ENCODE measurements around the gene ELN.

ELN gene

DNA sequence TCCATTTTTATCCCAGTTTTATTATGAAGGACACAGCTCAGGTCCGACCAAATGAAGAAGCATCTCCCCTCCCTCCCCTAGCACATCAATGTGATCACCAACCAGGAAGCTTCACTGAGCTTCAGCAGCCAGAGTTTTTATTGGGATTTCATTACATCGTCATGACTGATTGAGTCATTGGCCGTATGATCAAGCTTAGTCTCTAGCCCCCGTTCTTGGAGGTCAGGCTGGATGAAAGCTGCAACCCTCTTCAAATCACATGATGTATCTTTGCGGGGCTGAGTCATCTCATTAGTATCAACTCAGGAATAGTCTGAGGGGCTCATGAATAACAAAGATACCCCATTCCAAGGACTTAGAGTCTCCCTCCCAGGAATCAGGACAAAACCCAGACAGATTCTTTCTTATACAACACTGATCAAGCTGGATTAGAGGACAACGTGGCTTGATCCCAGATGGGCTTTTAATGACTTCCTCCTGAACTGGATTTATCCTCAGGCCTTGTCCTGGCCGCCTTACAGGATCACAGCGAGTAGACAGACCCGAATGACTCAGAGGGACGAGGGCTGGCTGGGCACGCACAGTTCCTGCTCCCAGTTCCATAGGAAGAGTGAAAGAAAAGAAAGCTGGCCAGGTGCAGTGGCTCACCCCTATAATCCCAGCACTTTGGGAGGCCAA, 70.1 kb downstream of the ELN start:
- DNase-seq = no peak

DNA sequence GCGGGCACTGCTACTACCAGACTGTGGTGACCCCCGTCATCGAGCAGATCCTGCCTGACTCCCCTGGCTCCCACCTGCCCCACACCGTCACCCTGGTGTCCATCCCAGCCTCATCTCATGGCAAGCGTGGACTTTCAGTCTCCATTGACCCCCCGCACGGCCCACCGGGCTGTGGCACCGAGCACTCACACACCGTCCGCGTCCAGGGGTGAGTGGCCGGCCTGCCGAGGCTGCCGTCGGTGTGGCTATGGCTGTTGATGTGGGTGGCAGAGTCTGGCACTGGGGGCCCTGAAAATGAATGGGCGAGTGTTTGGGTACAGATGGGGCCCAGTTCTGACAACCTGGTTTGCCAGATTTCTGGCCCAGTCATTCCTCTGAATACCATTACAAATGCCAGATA, 71.1 kb downstream of the ELN start:
- DNase-seq = no peak

DNA sequence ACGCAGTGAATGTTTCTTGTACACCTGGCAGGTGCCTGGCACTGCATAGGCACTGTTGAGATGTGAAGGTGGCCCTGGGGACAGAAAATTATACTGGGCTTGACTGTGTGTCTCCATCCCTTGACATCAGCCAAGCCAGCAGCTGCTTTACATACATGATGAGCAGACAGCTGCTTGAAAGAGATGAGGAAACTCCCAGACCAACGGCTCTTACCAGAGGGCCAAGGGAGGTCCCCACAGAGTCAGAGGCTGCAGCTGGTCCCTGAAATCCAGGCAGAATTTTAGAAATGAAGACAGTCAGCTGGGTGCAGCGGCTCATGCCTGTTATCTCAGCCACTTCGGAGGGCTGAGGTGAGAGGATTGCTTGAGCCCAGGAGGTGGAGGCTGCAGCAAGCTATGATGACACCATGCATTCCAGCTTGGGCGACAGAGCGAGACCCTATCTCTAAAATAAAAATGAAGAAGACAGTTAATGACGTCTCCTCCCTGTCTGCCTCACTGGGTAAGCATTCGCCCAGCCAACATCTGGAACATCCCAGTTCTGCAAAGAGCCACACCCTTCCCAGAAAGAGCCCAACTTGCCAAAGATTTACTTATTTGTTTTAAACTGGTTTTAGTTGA, 73.2 kb downstream of the ELN start:
- peak; percentile 61 for DNase-seq

DNA sequence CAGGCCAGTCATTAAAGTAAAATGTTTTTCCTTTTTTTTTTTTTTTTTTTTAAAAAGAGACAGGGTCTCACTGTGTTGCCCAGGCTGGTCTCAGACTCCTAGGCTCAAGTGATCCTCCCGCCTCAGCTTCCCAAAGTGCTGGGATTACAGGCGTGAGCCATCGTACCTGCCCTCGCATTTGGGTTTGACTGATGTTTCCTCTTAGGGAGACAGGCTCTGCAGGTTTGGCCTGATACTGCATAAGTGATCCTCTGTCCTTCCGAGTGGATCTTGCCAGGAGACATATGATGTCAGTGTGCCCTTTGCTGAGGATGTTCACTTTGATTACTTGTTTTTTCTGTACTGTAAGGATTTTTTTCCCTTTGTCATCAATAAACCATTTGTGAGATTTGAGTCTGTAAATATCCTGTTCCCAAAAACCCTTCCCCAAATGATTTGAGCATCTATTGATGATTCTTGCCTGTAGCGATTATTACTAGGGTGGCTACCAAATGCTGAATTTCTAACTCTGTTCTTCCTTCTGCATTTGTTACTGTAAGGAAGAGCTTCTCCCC, 75.3 kb downstream of the ELN start:
- no peak for DNase-seq

DNA sequence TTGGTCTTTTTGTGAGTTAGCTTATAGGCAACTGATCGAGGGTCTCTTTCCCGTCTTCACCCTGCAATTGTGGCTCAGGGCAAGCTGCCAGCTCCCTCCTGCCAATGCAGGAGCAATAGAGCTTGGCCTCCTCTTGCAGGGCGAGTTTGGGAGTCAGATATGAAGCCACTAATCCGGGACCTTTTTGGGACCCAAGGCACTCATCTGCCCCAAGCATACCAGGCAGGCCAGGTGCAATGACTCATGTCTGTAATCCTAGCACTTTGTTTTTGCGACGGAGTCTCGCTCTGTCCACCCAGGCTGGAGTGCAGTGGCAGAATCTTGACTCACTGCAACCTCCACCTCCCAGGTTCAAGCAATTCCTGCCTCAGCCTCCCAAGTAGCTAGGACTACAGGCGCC, 76.7 kb downstream of the ELN start:
- DNase-seq = no peak

DNA sequence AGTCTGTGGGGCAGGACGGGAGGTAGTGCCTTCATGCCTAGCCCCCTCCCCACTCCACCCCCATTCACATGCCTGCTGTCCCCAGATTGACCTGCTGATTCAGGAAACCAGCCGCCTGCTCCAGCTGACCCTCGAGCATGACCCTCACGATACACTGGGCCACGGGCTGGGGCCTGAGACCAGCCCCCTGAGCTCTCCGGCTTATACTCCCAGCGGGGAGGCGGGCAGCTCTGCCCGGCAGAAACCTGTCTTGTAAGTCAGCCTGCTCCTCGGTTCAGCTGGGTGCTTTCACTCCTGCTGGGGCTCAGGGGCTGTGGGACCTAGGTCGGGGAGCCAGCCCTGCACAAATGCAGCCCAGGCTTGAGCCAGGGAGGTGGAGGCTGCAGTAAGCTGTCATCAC, 78.0 kb downstream of the ELN start:
- DNase-seq = no peak

DNA sequence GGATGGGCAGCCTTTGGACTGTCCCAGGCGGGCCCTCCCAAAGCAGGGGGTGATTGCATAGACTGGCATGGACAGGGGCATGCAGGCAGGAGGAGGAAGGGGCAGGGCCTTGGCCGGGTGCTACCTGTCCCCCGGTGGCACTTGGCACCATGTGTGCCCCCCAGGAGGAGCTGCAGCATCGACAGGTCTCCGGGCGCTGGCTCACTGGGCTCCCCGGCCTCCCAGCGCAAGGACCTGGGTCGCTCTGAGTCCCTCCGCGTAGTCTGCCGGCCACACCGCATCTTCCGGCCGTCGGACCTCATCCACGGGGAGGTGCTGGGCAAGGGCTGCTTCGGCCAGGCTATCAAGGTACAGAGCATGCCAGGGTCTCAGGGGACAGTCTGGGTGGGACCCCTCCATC, 78.9 kb downstream of the ELN start:
- no peak for DNase-seq

DNA sequence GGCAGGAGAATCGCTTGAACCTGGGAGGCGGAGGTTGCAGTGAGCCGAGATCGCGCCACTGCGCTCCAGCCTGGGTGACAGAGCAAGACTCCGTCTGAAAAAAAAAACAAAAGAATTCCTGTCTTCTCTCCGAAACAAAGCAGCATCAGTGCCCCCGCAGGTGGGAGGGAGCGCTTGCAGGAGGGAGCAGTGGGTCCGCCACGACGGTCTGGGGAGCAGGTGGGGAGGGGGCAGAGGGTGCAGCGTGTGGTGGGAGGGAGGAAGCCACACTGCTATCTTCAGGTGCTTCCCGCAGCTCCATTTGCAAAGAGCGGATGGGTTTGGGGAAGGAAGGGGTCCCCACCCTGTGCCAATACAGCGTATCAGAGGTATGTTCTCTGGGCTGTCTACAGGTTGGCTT, 87.4 kb downstream of the ELN start:
- no peak for DNase-seq

DNA sequence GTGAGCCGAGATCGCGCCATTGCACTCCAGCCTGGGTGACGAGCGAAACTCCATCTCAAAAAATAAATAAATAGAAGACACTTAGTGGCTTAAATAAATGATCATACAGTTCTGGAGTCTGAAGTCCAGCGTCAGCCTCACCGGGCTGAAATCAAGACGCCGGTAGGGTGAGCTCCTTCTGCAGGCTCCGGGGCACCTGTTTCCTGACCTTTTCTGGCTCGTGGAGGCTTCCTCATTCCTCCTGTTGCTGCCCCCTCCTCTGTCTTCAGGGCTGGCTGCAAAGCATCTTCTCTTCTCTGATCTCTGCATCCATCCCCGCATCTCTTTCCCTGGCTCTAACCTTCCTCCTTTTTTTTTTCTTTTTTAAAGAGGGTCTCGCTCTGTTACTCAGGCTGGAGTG, 88.4 kb downstream of the ELN start:
- DNase-seq = no peak
